Colonic mucosa (tissue), 4 donors: Measurements from ENCODE around the gene EXOC1L. TPM values are rescaled to one million over a fixed set of nuclear protein-coding genes. Genes with fewer than 3 reads are reported as not detected.

Source experiments
- DNase-seq: peaks from one replicate; pipeline ENCODE4 v3.0.0-alpha.2; 2020
- H3K27ac ChIP-seq: fragments of 200-600 bp; one replicate; pipeline ENCODE4 v1.8.0; 2021
- H3K27me3 ChIP-seq: fragments of 200-600 bp; one replicate; pipeline ENCODE4 v1.8.0; 2021
- H3K36me3 ChIP-seq: fragments of 200-600 bp; one replicate; pipeline ENCODE4 v1.8.0; 2021
- H3K4me1 ChIP-seq: fragments of 200-600 bp; one replicate; pipeline ENCODE4 v1.8.0; 2021; ENCODE audit warnings: mild to moderate bottlenecking
- H3K4me3 ChIP-seq: fragments of 200-600 bp; one replicate; pipeline ENCODE4 v1.8.0; 2021
- H3K9ac ChIP-seq, 2 donors: one replicate each; pipeline ENCODE4 v1.7.0; 2013; ENCODE audit warnings: control low read depth in 2 of 2, low read depth in 2 of 2, low read length in 2 of 2
- H3K9me3 ChIP-seq: fragments of 200-600 bp; one replicate; pipeline ENCODE4 v1.8.0; 2021
- CTCF ChIP-seq: fragments of 200-600 bp; IDR thresholded peaks from one replicate; pipeline ENCODE4 v1.8.0; 2022; ENCODE audit warnings: antibody characterized with exemption, mild to moderate bottlenecking
- intact Hi-C: fragments of 100-400 bp; cut with DNase I; formaldehyde crosslinking; loops from one replicate; pipeline ENCODE4 v1.14.1; 2022
- total RNA-seq, 2 donors: library from RNA; stranded (reverse); fragmentation: NEBNext Ultra II Directional in 1 of 2; extraction: Animal tissue kit (Norgen Biotek cat#: 25700) in 1 of 2; gene quantifications; one replicate each; pipeline ENCODE4 v1.2.1, GENCODE V29; 2021
- donor health status: healthy.
- donor health status: DM: no; HTN: no; CAD: no.
- donor health status: DM: no; HTN: no; CAD: no.

EXOC1L gene
- total RNA-seq, 2 donors from 2014 or later = not detected

GRCh38 chr4:55784747-55785146 lies 34.8 kb upstream of the EXOC1L start:
- intact Hi-C loops = no loop called here
- TF ChIP-seq CTCF = no peak
- Histone ChIP-seq H3K4me3 (no peak overlapping the region), H3K9me3 (no peaks in the 10 kb centered on the region), H3K27ac (no peak overlapping the region), H3K36me3 (no peaks in the 10 kb centered on the region), H3K27me3 (no peaks in the 10 kb centered on the region), H3K9ac (no peak overlapping the region), H3K4me1 (no peaks in the 10 kb centered on the region)
- DNase-seq = no peak

- TF ChIP-seq CTCF = no peak
- no peak overlapping the region for H3K9ac ChIP-seq
- no peaks in the 10 kb centered on the region for H3K36me3 ChIP-seq
- H3K4me1 ChIP-seq = no peaks in the 10 kb centered on the region
- H3K27ac ChIP-seq = no peak overlapping the region
- H3K4me3 ChIP-seq = no peak overlapping the region
- no peak for DNase-seq
- intact Hi-C loops = no loop called here
- no peaks in the 10 kb centered on the region for H3K27me3 ChIP-seq
- no peaks in the 10 kb centered on the region for H3K9me3 ChIP-seq
These were observed 27.9 kb upstream of the EXOC1L start for GRCh38 chr4:55791666-55792065.

- Histone ChIP-seq H3K27ac (no peak overlapping the region), H3K36me3 (no peaks in the 10 kb centered on the region), H3K4me3 (no peak overlapping the region), H3K9ac (no peak overlapping the region), H3K4me1 (no peaks in the 10 kb centered on the region), H3K9me3 (no peaks in the 10 kb centered on the region), H3K27me3 (no peaks in the 10 kb centered on the region)
- no peak for TF ChIP-seq CTCF
- DNase-seq = no peak
- intact Hi-C loops = no loop called here
These were observed 26.1 kb upstream of the EXOC1L start for GRCh38 chr4:55793479-55793878.

GRCh38 chr4:55794053-55794452 lies 25.5 kb upstream of the EXOC1L start:
- Histone ChIP-seq H3K36me3 (no peaks in the 10 kb centered on the region), H3K4me1 (no peaks in the 10 kb centered on the region), H3K9ac (no peak overlapping the region), H3K27ac (no peak overlapping the region), H3K27me3 (no peaks in the 10 kb centered on the region), H3K9me3 (no peaks in the 10 kb centered on the region), H3K4me3 (no peak overlapping the region)
- DNase-seq = no peak
- intact Hi-C loops = no loop called here
- no peak for TF ChIP-seq CTCF

- no peak for DNase-seq
- Histone ChIP-seq H3K9me3 (no peaks in the 10 kb centered on the region), H3K36me3 (no peaks in the 10 kb centered on the region), H3K27ac (no peak overlapping the region), H3K4me1 (no peaks in the 10 kb centered on the region), H3K27me3 (no peaks in the 10 kb centered on the region), H3K9ac (no peak overlapping the region), H3K4me3 (no peak overlapping the region)
- intact Hi-C loops = no loop called here
- no peak for TF ChIP-seq CTCF
These were observed 24.2 kb upstream of the EXOC1L start for GRCh38 chr4:55795341-55795740.

GRCh38 chr4:55801498-55801897 lies 18.1 kb upstream of the EXOC1L start:
- Histone ChIP-seq H3K9ac (no peak overlapping the region), H3K27me3 (no peaks in the 10 kb centered on the region), H3K9me3 (no peaks in the 10 kb centered on the region), H3K4me1 (no peaks in the 10 kb centered on the region), H3K27ac (no peak overlapping the region), H3K4me3 (no peak overlapping the region), H3K36me3 (no peaks in the 10 kb centered on the region)
- intact Hi-C loops = no loop called here
- no peak for DNase-seq
- no peak for TF ChIP-seq CTCF
